GM12878 (cell line): Measurements from ENCODE around the gene ELP4.

Experiments used
- ATF7 ChIP-seq: fragments of 450-650 bp; IDR thresholded peaks from 2 replicates; pipeline ENCODE4 v1.6.1; 2016; ENCODE audit warnings: low read depth, mild to moderate bottlenecking
- CTCF ChIP-seq, 3 experiments: IDR thresholded peaks in 2 of 3; conservative IDR thresholded peaks in 1 of 3; 2 replicates each; pipeline ENCODE4 v1.5.1; 2011; ENCODE audit warnings: low read depth in 3 of 3, low read length in 3 of 3, mild to moderate bottlenecking in 3 of 3, control low read depth in 2 of 3, moderate library complexity in 2 of 3, inconsistent platforms in 1 of 3, mixed read lengths in 1 of 3; ENCODE audit not compliant: control insufficient read depth in 2 of 3, insufficient read depth in 1 of 3; ENCODE audit errors: extremely low read depth in 1 of 3
- EGR1 ChIP-seq, 2 experiments: IDR thresholded peaks; 1 replicate in 1 of 2; 2 replicates in 1 of 2; pipeline ENCODE4 v1.6.1; 2011 to 2012; ENCODE audit warnings: low read depth in 2 of 2, low read length in 2 of 2, borderline replicate concordance in 1 of 2, mild to moderate bottlenecking in 1 of 2, moderate library complexity in 1 of 2
- EZH2 ChIP-seq: IDR thresholded peaks from 2 replicates; pipeline ENCODE4 v1.6.1; 2012; ENCODE audit warnings: low read depth, mild to moderate bottlenecking, control low read depth, inconsistent platforms, low read length, borderline replicate concordance; ENCODE audit not compliant: control insufficient read depth
- FOXM1 ChIP-seq: IDR thresholded peaks from 2 replicates; pipeline ENCODE4 v1.6.1; 2012; ENCODE audit warnings: low read depth, mild to moderate bottlenecking, inconsistent platforms, low read length, moderate library complexity
- GABPA ChIP-seq: IDR thresholded peaks from 2 replicates; pipeline ENCODE4 v1.6.1; 2014; ENCODE audit warnings: antibody characterized with exemption, low read depth, mild to moderate bottlenecking, inconsistent platforms
- KDM1A ChIP-seq: fragments of 200-600 bp; sonication (generic); IDR thresholded peaks from 2 replicates; pipeline ENCODE4 v1.6.1; 2016; ENCODE audit warnings: borderline replicate concordance
- MAX ChIP-seq: IDR thresholded peaks from 2 replicates; pipeline ENCODE4 v1.6.1; 2012; ENCODE audit warnings: low read depth, low read length, improper control_type of control experiment
- PBX3 ChIP-seq: IDR thresholded peaks from 2 replicates; pipeline ENCODE4 v1.6.1; 2011; ENCODE audit warnings: mild to moderate bottlenecking, low read depth, low read length, moderate library complexity; ENCODE audit not compliant: insufficient replicate concordance
- POLR2A ChIP-seq: IDR thresholded peaks from 2 replicates; pipeline ENCODE4 v1.6.1; 2011; ENCODE audit warnings: low read depth, mild to moderate bottlenecking, low read length
- REST ChIP-seq: IDR thresholded peaks from 2 replicates; pipeline ENCODE4 v1.6.1; 2012; ENCODE audit warnings: mild to moderate bottlenecking, low read depth, low read length
- SMARCA5 ChIP-seq: fragments of 450-650 bp; IDR thresholded peaks from 2 replicates; pipeline ENCODE4 v1.6.1; 2017; ENCODE audit warnings: mild to moderate bottlenecking
- TAF1 ChIP-seq: IDR thresholded peaks from 2 replicates; pipeline ENCODE4 v1.6.1; 2011; ENCODE audit warnings: mild to moderate bottlenecking, low read depth, low read length, borderline replicate concordance

- TF ChIP-seq FOXM1 (no peak), GABPA (no peak), POLR2A (no peak), REST (no peak), SMARCA5 (no peak), EZH2 (no peak), MAX (no peak), ATF7 (no peak), CTCF (IDR thresholded peaks at IDR 0.05 in 2 of 3, conservative IDR thresholded peaks at IDR 0.05 in 1 of 3; ENCODE audit: control insufficient read depth in 2 of 3, extremely low read depth in 1 of 3, insufficient read depth in 1 of 3, low read depth in 3 of 3, low read length in 3 of 3) (no peak), EGR1 (IDR thresholded peaks at IDR 0.05; ENCODE audit: borderline replicate concordance in 1 of 2, low read depth in 2 of 2, low read length in 2 of 2) (no peak), PBX3 (no peak), TAF1 (no peak), KDM1A (no peak)
Observed at GRCh38 chr11:31664129-31664528, 154.6 kb downstream of the ELP4 start.
